NCI-H187 treated with DMSO at 0.1 percent for 48 hours (cell line): Measurements from ENCODE around the gene ETNK1.

ENCODE experiments used
- DNase-seq: peaks from one replicate; lab custom pipeline; 2025; lab: John Stamatoyannopoulos, UW

ETNK1 gene

DNA sequence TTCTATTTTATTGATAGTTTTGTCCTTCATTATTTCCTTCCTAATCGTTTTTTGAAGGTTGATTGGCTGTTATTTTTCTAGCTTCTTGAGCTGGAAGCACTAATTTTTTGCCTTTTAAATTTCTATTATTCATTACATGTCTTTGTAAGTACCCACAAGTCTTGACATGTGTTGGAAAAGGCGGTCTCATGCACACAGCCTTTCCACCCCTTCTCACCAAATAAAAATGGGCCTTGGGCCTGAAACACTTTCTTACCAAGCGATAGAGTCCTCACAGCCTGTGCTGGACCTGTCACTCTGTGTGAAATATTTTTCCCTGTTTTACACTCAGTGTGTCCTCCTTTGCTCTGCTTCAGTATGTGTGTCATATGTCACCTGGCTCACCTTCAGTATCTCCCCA, 9.9 kb downstream of the ETNK1 start:
- no peak for DNase-seq

DNA sequence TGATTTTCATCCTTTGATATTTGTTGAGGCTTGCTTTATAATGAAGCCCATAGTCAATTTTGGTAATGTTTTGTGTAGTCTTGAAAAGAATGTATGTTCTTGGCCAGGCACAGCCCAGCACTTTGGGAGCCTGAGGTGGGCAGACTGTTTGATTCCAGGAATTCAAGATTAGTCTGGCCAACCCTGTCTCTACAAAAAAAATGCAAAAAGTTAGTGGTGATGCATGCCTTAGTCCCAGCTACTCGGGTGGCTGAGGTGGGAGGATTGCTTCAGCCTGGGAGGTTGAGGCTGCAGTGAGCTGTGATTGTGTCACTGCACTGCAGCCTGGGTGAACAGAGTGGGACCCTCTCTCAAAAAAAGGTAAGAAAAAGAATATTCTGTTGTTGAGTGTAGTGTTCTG, 10.8 kb downstream of the ETNK1 start:
- DNase-seq, result no peak

DNA sequence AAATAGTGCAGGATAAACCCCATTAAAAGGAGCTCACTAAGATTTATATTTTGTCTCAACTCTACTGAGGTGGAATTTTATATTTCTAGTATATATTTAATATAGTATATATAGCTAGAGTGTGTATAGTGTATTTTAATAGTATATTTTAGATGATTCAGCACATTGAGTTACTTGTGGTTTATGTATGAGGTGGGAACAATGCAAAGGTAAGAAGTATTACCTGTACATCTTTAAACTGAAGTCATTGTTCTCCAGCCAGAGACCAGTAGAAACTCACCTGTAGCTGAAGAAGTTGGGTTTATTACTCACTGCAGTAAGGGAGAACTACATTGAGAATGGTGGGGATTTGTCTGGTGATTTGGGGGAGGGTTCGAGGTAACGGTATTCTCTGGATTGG, 15.9 kb downstream of the ETNK1 start:
- no peak for DNase-seq

DNA sequence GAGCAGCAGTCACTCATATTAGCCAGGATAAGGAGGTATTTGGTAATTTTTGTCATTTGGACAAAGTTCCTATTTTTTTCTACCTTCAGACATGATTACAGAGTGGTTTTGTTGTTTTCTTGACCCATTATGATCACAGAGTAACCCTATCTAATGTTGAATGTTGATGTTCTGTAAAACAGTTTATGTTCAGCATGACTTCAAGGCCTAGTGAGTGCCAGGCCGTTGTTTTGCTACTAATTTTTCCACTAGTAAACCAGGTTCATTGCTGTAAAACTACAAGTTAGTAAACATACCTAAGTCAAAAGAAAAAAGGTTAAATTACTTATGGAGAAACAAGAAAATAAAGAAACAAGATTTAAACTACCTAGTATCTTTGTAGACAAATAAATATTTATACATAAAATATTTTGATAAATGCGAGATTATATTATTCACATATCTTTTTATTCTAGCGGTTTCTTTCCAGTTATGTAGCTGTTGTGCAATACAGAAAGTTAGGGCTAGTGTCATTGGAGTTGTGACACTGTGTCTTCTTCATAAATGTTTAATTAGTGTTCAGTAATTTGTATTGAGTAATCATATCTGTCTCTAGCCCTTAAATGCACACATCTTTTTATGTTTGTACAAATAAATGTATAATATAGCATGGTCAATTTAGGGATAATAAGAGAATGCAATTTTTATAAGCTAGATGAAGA, 16.5 kb downstream of the ETNK1 start:
- DNase-seq, result no peak

DNA sequence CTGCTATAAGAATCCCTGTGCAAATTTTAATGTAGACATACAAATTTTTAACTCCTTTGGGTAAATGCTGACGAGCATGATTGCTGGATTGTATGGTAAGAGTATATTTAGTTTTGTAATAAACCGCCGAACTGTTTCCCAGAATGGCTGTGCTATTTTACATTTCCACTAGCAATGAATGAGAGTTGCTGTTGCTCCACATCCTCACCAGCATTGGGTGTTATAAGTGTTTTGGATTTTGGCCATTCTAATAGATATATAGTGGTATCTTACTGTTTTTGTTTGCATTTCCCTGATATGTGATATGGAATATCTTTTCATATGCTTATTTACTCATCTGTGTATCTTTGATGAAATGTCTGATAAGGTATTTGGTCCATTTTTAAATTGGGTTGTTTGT, 23.7 kb downstream of the ETNK1 start:
- no peak for DNase-seq

DNA sequence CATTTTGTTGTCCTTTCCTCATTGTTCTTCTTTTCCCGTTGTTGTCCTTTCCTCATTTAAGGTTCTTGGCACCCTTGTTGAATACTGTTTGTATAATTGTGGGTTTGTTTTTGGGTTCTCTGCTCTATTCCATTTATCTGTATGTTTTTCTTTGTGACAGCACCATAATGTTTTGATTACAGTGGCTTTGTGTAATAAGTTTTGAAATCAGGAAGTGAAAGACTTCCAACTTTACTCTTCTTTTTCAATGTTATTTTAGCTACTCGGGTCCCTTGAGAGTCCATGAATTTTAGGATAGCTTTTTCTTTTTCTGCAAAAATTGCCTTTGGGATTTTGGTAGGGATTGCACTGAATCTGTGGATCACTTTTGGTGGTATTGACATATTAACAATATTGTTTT, 28.1 kb downstream of the ETNK1 start:
- DNase-seq, result no peak

DNA sequence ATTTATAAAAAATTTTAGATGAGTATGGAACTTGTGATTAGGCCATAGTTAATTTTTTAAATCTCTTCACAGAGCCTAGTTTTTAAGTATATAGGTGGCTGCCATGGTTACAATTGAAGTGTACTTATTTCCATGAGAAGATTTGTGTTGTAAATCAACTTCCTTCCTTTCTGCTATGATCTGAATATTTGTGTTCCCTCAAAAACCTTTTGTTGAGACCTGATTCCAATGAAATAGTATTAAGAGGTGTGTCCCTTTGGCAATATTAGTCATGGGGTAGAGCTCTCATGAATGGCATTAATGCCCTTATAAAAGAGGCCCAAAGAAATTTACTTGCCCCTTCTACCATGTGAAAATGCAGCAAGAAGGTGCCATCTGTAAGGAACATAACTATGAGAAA, 28.8 kb downstream of the ETNK1 start:
- no peak for DNase-seq

DNA sequence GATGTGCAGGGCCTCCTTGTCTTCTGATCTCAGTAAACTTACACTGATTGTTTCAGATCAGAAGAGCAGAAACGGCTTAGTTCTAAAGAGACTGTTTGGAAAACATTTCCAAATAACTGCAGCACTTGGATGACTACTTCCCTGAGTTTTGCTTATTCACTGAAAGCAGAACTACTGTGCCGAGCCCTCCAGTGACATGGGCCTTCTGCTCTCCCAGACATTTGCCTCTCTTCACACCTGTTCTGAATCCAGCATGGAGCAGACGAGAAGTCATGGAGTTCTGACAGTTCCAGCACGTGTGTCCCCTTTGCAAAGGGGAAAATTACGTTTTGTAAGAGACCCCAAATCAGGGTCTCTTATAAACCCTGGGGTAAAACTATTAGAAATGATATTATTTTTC, 31.4 kb downstream of the ETNK1 start:
- no peak for DNase-seq

DNA sequence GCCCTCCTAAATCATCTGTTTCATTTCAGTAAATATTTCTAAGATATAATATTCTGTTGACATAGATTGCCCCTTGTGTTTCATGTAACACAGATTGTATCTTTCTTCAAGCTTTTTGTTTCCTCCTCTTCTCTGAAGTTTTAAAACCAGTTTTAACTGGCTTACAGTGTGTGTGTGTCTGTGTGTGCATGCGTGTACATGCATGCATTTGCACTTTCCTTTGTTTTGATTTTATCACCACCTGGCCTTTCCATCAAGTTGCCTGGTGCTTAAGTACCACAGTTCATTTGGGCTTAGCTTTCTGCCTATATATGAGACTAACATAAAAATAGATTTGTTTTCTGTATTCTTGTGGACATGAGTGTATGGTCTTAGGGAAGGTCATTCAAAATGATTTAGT, 31.9 kb downstream of the ETNK1 start:
- DNase-seq, result no peak

DNA sequence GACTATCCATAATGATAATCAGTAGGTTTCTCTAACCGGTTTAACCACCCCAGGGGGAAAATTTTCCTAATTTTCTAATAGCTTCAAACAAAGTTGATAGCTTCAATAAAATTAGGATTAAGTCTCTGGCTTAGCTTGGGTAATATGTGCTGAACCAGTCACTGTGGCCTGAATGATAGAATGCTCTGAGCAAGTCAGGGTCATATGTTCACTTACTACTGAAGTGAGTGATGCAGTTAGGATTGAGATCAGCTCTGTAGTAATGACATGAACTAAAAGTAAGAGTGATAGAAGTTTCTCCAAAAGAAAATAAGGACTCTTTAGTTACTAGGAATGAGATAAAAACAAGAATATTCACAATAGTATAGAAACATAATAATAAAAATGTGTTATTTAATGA, 32.6 kb downstream of the ETNK1 start:
- DNase-seq, result no peak

DNA sequence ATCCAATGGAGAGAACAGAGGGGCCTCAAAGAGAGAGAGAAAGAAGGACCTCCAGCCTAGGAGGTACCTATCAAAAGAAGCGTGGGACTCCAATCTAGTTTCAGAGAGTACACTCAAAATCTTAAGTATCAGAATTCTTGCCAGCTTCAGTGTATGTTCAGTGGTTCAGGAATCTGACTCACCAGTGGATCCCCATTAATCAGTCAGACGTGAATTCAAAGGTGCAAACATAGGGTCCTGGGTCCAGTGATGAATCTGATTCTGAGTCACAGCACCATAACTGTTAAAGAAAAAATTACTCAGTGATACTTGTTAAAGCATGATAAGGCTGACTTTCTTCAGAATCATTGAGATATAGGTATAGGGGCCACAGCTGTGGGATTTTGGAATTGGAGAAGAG, 33.2 kb downstream of the ETNK1 start:
- DNase-seq, result no peak

DNA sequence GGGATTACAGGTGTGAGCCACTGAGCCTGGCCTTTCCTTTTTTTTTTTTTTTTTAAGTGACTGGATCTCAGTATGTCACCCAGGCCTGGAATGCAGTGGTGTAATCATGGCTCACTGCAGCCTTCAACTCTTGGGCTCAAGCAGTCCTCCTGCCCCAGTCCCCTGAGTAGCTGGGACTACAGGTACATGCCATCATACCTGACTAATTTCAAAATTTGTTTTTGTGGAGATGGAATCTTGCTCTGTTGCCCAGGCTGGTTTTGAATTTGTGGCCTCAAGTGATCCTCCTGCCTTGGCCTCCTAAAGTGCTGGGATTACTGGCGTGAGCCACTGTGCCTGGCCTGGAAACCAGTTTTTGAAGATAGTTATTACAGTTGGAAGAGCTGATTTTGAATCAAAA, 37.4 kb downstream of the ETNK1 start:
- DNase-seq, result no peak

DNA sequence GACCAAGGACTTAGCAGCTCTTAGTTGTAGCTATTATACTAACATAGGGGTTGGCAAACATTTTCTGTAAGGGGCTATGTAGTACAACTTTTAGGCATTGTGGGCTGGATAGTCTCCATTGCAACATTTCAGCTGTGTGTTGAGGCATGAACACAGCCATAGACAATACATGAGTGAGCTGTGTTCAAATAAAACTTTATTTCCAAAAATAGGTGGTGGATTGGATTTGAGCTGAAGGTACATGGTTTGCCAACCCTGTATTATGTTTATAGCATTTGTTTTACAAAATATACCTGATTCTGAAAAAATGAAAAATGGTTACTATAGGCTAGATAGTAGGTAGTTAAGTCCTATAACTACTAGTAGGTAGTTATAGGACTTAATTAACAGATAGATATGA, 40.5 kb downstream of the ETNK1 start:
- no peak for DNase-seq

DNA sequence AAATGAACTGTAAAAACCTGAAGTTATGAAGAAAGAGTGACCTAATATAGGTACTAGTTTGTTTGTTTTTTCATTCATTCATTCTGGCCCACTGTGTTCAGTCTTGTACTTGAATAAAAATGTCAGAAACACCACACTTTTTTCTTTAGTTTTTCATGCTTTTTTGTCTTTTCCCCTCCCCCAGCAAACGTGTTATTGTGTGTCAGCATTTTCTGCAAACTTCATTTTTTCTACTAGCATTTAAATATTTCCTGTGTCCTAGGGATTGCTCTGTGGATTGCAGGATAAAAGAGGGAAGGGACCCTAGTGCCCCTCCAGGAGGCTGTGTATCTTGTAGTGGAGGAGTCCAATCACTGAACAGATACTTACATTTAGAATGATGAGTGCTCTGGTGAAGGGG, 42.2 kb downstream of the ETNK1 start:
- DNase-seq, result no peak

DNA sequence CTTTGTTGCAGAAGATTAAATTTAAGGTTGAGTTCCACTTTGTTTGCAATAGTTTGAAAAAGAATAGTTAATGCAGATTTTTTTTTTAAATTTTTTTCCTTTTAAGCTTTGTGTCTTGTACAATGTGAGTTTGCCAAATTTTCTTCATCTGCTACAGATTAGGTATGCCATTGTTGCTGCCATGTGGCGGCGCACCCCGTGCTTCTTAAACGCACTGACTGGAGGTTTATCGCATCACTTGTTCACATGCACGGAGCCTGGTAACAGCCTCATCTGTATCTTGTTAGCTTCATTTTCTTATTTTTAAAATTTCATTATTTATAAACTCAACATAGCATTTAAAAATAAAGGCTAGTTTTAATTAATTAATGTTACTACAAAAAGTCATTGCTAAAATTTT, 43.5 kb downstream of the ETNK1 start:
- no peak for DNase-seq

DNA sequence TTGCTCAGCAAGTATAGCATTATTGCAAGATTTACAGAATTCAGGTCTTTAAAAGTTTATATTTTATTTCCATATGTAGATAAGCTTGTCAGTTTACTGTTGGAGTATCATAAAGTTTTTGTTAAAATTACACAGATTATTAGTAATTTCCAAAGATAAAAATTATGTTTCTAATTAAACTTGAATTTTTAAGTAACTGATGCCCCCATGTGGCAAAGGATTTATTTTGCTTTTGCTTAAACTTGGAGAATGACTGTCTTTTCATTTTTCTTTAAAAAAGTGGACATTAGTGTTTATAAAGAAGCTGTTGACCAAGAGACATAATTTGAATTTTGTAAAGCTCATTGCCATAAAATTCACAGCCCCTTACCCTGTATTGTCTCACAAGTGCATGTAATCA, 45.8 kb downstream of the ETNK1 start:
- DNase-seq, result no peak

DNA sequence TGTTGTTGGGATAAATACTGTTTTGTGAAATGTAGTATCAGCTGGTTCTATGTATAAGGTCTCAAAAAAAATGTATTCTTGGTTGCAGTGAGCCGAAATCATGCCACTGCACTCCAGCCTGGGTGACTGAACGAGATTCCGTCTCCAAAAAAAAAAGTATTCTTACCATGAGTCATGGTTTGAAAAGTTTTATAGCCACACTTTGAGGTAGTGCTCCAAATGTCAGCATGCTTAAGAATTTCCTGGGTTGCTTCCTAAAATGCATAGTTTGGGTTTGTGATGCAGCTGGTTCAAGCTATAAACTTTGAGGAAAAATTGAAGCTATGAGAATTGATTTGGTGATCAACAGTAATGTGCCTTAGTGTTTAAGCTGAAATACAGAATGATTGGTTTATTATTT, 48.0 kb downstream of the ETNK1 start:
- DNase-seq, result no peak

DNA sequence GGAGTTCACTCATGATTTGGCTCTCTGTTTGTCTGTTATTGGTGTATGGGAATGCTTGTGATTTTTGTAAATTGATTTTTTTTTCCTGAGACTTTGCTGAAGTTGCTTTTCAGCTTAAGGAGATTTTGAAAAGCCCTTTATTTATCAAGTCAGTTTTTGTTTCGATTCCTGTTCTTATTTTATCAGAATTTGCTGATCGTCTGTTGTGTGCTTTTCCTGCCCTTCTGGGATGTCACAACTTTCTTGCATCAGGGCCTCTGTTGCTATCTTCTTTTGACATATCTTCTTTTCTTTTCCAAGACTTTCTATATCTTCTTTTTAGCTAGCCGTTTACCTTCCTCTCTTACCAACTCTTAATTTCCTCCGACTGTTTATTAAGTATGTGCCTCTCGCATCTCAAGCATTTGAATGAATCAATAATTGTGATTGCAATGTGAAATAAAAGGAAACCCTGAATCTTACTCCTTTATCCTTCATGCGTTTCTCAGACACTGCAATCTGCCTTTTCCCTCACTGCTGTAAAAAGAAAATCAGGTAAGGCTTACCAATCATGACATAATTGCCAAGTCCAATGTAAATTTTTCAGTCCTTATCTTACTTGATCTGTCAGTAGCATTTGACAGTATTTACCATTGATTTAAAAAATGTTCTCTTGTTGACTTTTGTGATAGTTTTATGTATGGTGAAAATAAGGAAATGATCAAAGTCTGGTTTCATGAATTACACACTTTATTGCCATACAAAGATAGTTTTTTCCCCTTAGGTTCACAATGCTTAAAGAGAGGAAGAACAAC, 53.0 kb downstream of the ETNK1 start:
- DNase-seq, result no peak

DNA sequence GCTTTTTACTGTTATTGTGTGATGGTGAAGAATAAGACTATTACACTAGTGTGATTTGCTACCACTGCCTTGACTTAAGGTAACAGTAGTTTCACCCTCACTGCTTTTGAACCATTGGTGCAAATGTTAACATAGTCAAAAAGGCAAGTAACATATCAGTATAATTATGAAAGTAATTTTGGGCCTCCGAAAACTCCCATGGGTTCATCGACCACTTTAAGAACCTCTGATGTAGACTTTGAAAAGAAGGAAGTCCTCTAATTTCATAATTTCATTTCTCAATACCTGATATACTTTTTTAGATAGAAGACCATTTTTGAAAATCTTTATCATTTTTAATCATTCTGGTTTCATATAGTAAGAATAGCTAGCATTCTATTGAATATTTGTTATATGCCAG, 57.7 kb downstream of the ETNK1 start:
- no peak for DNase-seq

DNA sequence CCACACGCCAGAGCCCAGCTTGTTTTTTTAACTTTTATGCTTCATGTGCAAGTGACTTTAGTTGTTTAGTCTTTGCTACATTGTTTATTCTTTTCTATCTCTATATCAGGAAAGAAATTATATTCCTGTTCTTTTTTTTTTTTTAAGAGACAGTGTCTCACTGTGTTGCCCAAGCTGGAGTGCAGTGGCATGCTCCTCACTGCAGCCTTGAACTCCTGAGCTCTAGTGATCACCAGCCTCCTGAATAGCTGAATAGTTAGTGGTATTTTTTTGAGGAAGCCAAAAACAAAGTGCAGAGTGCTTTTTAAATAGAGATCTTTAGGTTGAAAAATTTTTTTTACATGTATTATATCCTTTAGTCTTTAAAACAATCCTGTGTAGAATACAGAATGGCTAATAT, 58.2 kb downstream of the ETNK1 start:
- no peak for DNase-seq

DNA sequence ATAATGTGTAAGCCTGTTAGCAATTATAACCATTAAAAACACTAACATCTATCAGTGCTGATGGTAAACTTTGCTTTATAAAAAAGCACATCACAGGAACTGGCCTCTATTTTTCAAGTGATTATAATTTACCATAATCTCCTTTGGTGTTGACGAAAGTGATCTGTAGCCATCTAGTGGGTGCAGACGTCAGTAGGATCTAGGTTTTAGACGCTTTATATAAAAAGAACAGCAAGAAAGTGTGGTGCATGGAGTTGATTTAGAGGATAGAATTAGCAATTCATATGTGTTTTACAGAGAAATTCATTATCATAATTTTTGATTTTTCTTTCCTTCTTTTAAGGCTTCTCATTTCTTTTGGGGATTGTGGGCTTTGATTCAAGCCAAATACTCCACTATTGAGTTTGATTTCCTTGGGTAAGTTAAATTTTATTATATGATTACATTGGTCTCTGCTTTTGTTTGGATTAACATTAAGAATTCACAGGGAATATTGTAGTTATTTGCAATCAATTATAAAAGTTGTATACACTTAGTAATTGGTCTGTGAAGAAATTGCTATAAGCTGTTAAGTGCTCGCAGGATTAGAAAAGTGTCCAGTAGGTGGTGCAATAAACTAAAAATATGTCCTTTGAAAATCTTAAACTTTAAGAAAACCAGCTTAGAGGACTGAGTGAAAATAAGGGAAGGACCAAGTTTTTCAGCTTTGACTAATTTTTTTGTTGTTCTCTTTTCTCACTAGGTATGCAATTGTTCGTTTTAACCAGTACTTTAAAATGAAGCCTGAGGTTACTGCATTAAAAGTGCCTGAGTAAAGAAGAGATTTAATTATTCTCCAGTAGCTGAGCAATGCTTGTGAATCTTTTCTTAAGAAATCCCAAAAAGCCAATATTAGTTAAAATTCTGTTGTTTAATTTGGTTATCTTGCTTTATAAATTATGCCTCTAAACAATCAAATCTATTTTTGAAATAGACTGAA, 59.5 kb downstream of the ETNK1 start:
- no peak for DNase-seq

DNA sequence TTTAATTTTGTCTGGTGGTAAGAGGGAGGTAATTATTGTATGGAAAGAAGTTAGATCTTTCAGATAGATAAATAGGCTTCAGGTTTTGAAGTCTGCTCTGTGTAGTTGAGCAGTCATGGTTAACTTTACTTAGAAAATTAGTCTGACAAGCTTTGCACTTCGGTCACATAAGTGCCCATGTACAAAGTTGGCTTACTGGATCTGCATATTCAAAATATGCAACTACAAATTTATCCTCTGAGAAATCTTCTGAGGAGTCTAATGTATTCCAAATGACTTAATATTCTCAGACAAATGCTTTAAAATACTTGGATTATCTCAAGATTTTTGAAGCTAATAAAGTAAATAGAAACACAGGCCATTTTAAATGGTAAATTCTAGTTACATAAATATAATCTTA, 61.2 kb downstream of the ETNK1 start:
- DNase-seq, result no peak
